Measurements from ENCODE around the gene CYP4F8.
"Not testable (repeated sequence)": the region's sequence is repeated elsewhere in the genome, so short reads cannot be mapped to it uniquely, and the experiment has no call there.

Gene CYP4F8

GRCh38 chr19:15644816-15645215 is 29.8 kb downstream of the CYP4F8 start:
- DNase-seq: no peak

GRCh38 chr19:15649526-15649925 is 34.5 kb downstream of the CYP4F8 start:
- no peak for DNase-seq

- DNase-seq: not testable (repeated sequence)
Observed at GRCh38 chr19:15650123-15650522, 35.1 kb downstream of the CYP4F8 start.

- no peak for DNase-seq
Observed at GRCh38 chr19:15651791-15652190, 36.8 kb downstream of the CYP4F8 start.

GRCh38 chr19:15652559-15653278 is 37.7 kb downstream of the CYP4F8 start:
- DNase-seq: no peak

GRCh38 chr19:15656467-15656866 is 41.4 kb downstream of the CYP4F8 start:
- no peak for DNase-seq

- DNase-seq: no peak
Observed at GRCh38 chr19:15663247-15663646, 48.2 kb downstream of the CYP4F8 start.

- no peak for DNase-seq
Observed at GRCh38 chr19:15666186-15666585, 51.2 kb downstream of the CYP4F8 start.

- peak; percentile 47 to 63 for DNase-seq
Observed at GRCh38 chr19:15666883-15667282, 51.9 kb downstream of the CYP4F8 start.

- no peak for DNase-seq
Observed at GRCh38 chr19:15669440-15669839, 54.4 kb downstream of the CYP4F8 start.

- peak; percentile 5 to 12 for DNase-seq
Observed at GRCh38 chr19:15669891-15670290, 54.9 kb downstream of the CYP4F8 start.

- no peak for DNase-seq
Observed at GRCh38 chr19:15671237-15671821, 56.3 kb downstream of the CYP4F8 start.

- no peak for DNase-seq
Observed at GRCh38 chr19:15671891-15672579, 57.0 kb downstream of the CYP4F8 start.

- no peak for DNase-seq
Observed at GRCh38 chr19:15672580-15673175, 57.7 kb downstream of the CYP4F8 start, which contains the start of gene CYP4F12. Gene CYP4F12 (plus strand): TSS chr19:15673087. CDS start chr19:15673530, 443 bp downstream.

- DNase-seq: no peak
Observed at GRCh38 chr19:15673176-15673654, 58.2 kb downstream of the CYP4F8 start.

- no peak for DNase-seq
Observed at GRCh38 chr19:15675560-15675959, 60.5 kb downstream of the CYP4F8 start.

- DNase-seq: no peak
Observed at GRCh38 chr19:15679089-15679488, 64.1 kb downstream of the CYP4F8 start.

- not testable (repeated sequence) for DNase-seq
Observed at GRCh38 chr19:15679865-15680264, 64.8 kb downstream of the CYP4F8 start.
